HCT116 (cell line): ENCODE data around the gene UQCR11. TPM values are rescaled to one million over a fixed set of nuclear protein-coding genes. Genes with fewer than 3 reads are reported as not detected.

ENCODE experiments used
- ATAC-seq: fragments of 200-7000 bp; cut with Tn5 transposase; 2 replicates; pipeline ENCODE4 v1.9.1; 2020; ENCODE audit warnings: mild to moderate bottlenecking, moderate library complexity
- BruUV-seq: library from RNA; stranded (reverse); fragments of 400-500 nt; replicated peaks from 2 replicates; lab custom pipeline; 2021; lab: Mats Ljungman, UMichigan
- CTCF ChIA-PET: fragments of 300-600 bp; sonication (Branson Sonifier 250); formaldehyde crosslinking; loops from one replicate; lab custom pipeline; 2021; ENCODE audit warnings: antibody characterized with exemption; lab: Charles Lee
- POLR2A ChIA-PET: fragments of 300-600, 350-600 bp; sonication (Branson Sonifier 250); formaldehyde crosslinking; loops from one replicate; lab custom pipeline; 2021; ENCODE audit warnings: antibody characterized with exemption; lab: Charles Lee
- RAD21 ChIA-PET, 2 experiments: fragments of 300-600 bp; sonication (Branson Sonifier 250); formaldehyde crosslinking; loops; one replicate each; lab custom pipeline; 2023; ENCODE audit warnings: low total read pairs in 2 of 2; ENCODE audit not compliant: uncharacterized antibody in 2 of 2, unreplicated experiment in 2 of 2, low non-redundant PET in 1 of 2; lab: Charles Lee
- DNase-seq: peaks from one replicate; pipeline ENCODE4 v3.0.0-alpha.2; 2010; ENCODE audit warnings: low read depth, low spot score
- H2AFZ ChIP-seq: fragments of 200-600 bp; shearing (Covaris generic), sonication (generic); 2 replicates; pipeline ENCODE4 v1.6.1; 2017; ENCODE audit warnings: low read depth, mixed run types, mixed read lengths, antibody characterized with exemption, low read length; ENCODE audit not compliant: poor library complexity, severe bottlenecking
- H3K27ac ChIP-seq: 2 replicates; pipeline ENCODE4 v1.5.1; 2012; ENCODE audit warnings: low read depth, low read length
- H3K27me3 ChIP-seq: fragments of 200-600 bp; sonication (generic); 2 replicates; pipeline ENCODE4 v1.6.1; 2016; ENCODE audit warnings: mixed run types, low read length, mixed read lengths; ENCODE audit not compliant: insufficient read depth
- H3K36me3 ChIP-seq, 2 experiments: fragments of 200-500 bp in 1 of 2; fragments of 200-600 bp in 1 of 2; sonication (Bioruptor generic) in 1 of 2; sonication (generic) in 1 of 2; 2 replicates each; pipeline versions ENCODE4 v1.5.1 to v1.6.1; 2014 to 2016; ENCODE audit warnings: low read length in 2 of 2, inconsistent platforms in 1 of 2, mixed read lengths in 1 of 2, mixed run types in 1 of 2; ENCODE audit not compliant: insufficient read depth in 2 of 2, control insufficient read depth in 1 of 2
- H3K4me1 ChIP-seq, 2 experiments: fragments of 200-600 bp in 1 of 2; sonication (generic) in 1 of 2; 2 replicates each; pipeline versions ENCODE4 v1.5.1 to v1.6.1; 2012 to 2017; ENCODE audit warnings: low read length in 2 of 2, inconsistent platforms in 1 of 2, mild to moderate bottlenecking in 1 of 2, mixed read lengths in 1 of 2, mixed run types in 1 of 2, moderate library complexity in 1 of 2; ENCODE audit not compliant: insufficient read depth in 2 of 2, control insufficient read depth in 1 of 2
- H3K4me2 ChIP-seq: fragments of 200-600 bp; sonication (generic); 2 replicates; pipeline ENCODE4 v1.6.1; 2017; ENCODE audit warnings: mixed run types, low read length, mixed read lengths
- H3K4me3 ChIP-seq, 2 experiments: fragments of 200-600 bp in 1 of 2; sonication (generic) in 1 of 2; replicated peaks in 1 of 2; 2 replicates each; pipeline ENCODE4 v1.5.1; 2011 to 2016; ENCODE audit warnings: low read length in 2 of 2, control low read depth in 1 of 2, low read depth in 1 of 2, mild to moderate bottlenecking in 1 of 2, mixed read lengths in 1 of 2, mixed run types in 1 of 2
- H3K79me2 ChIP-seq: fragments of 200-600 bp; sonication (generic); 2 replicates; pipeline ENCODE4 v1.6.1; 2017; ENCODE audit warnings: mild to moderate bottlenecking, mixed run types, low read length, moderate library complexity, mixed read lengths; ENCODE audit not compliant: insufficient read depth
- H3K9ac ChIP-seq: fragments of 200-600 bp; sonication (generic); 2 replicates; pipeline ENCODE4 v1.6.1; 2016; ENCODE audit warnings: low read length, mixed read lengths
- H3K9me2 ChIP-seq: fragments of 200-600 bp; sonication (generic), shearing (Covaris generic); 2 replicates; pipeline ENCODE4 v1.6.1; 2017; ENCODE audit warnings: mixed run types, mild to moderate bottlenecking, moderate library complexity; ENCODE audit not compliant: insufficient read depth
- H3K9me3 ChIP-seq, 2 experiments: fragments of 200-500 bp in 1 of 2; fragments of 200-600 bp in 1 of 2; sonication (Bioruptor generic) in 1 of 2; sonication (generic) in 1 of 2; 2 replicates each; pipeline ENCODE4 v1.6.1; 2014 to 2017; ENCODE audit warnings: low read length in 2 of 2, mixed read lengths in 2 of 2, inconsistent platforms in 1 of 2, low read depth in 1 of 2, mild to moderate bottlenecking in 1 of 2, mixed run types in 1 of 2, moderate library complexity in 1 of 2; ENCODE audit not compliant: control insufficient read depth in 1 of 2, insufficient read depth in 1 of 2
- H4K20me1 ChIP-seq: fragments of 200-600 bp; sonication (generic), shearing (Covaris generic); 2 replicates; pipeline ENCODE4 v1.6.1; 2017; ENCODE audit warnings: mixed run types, mild to moderate bottlenecking, moderate library complexity; ENCODE audit not compliant: insufficient read depth
- CBX3 ChIP-seq: IDR thresholded peaks from 2 replicates; pipeline ENCODE4 v1.6.1; 2012; ENCODE audit warnings: low read depth
- EZH2phosphoT487 ChIP-seq: fragments of 200-600 bp; IDR thresholded peaks from 2 replicates; pipeline ENCODE4 v1.6.1; 2018; ENCODE audit warnings: antibody characterized with exemption, borderline replicate concordance
- TCF7L2 ChIP-seq: IDR thresholded peaks from 2 replicates; pipeline ENCODE4 v1.7.0; 2011; ENCODE audit warnings: borderline replicate concordance, inconsistent platforms; ENCODE audit not compliant: insufficient read depth, insufficient read length; ENCODE audit errors: extremely low read depth
- ZFX ChIP-seq: fragments of 450-650 bp; IDR thresholded peaks from 2 replicates; pipeline ENCODE4 v1.6.1; 2017
- intact Hi-C: fragments of 100-400 bp; cut with micrococcal nuclease; formaldehyde crosslinking; loops from 2 replicates; pipeline ENCODE4 v1.10.0; 2022
- total RNA-seq: library from RNA; stranded (reverse); gene quantifications from one replicate; pipeline ENCODE4 v1.2.1, GENCODE V29; 2021; ENCODE audit not compliant: unreplicated experiment
- TF ChIP-seq, protein P1 (sequence below), 3 experiments: fragments of 200-600 bp in 1 of 3; sonication (generic) in 1 of 3; IDR thresholded peaks in 2 of 3; conservative IDR thresholded peaks in 1 of 3; 2 replicates each; pipeline ENCODE4 v1.5.1; 2012 to 2017; ENCODE audit warnings: low read depth in 2 of 3, low read length in 2 of 3, antibody characterized with exemption in 1 of 3, borderline replicate concordance in 1 of 3, control low read depth in 1 of 3, mild to moderate bottlenecking in 1 of 3, mixed read lengths in 1 of 3, mixed run types in 1 of 3, moderate library complexity in 1 of 3; ENCODE audit not compliant: insufficient read depth in 1 of 3
- TF ChIP-seq, protein P2 (sequence below): IDR thresholded peaks from 2 replicates; pipeline ENCODE4 v1.6.1; 2011; ENCODE audit warnings: mild to moderate bottlenecking, low read length, moderate library complexity; ENCODE audit not compliant: insufficient replicate concordance; ENCODE audit errors: extremely low read depth
- TF ChIP-seq, protein P3 (sequence below): IDR thresholded peaks from 2 replicates; pipeline ENCODE4 v1.6.1; 2012

Gene UQCR11
- total RNA-seq, 1 experiment from 2014 or later = 303 TPM

DNA sequence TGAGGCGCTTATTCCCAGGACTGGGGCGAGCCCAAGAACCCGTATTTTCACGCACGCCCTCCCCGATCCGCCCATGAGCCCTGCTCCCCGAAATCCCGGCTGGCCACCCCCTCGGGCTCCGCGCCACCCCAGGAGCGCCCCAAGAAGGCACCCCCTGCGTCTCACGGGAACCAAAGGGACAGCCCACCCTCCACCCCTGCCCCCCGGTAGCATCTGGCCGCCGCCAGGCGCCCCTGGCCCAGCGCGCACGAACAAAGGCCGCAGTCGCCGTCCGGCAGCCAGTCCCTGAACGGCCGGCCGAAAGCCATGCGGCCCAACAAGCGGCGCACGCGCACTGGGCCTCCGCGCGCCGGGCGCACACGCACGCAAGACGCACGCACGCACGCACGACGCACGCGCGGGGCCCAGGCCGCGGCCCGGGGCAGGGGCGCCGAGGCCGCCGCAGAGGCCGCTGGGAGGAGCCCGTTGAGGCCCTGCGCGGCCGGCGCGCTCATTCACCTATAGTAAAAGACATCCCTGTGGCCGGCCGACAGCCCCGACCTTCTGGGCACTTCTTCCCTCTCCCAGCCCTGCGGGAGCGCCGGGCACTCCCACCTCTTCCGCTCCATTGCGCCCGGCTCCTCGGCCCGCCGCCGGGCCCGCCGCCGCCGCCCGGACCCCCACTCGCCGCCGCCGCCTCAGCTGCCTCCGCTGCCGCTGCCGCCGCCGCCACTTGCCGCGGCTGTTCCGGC lies 13.1 kb downstream of the UQCR11 start (continued):
- TF ChIP-seq, protein P1, sequence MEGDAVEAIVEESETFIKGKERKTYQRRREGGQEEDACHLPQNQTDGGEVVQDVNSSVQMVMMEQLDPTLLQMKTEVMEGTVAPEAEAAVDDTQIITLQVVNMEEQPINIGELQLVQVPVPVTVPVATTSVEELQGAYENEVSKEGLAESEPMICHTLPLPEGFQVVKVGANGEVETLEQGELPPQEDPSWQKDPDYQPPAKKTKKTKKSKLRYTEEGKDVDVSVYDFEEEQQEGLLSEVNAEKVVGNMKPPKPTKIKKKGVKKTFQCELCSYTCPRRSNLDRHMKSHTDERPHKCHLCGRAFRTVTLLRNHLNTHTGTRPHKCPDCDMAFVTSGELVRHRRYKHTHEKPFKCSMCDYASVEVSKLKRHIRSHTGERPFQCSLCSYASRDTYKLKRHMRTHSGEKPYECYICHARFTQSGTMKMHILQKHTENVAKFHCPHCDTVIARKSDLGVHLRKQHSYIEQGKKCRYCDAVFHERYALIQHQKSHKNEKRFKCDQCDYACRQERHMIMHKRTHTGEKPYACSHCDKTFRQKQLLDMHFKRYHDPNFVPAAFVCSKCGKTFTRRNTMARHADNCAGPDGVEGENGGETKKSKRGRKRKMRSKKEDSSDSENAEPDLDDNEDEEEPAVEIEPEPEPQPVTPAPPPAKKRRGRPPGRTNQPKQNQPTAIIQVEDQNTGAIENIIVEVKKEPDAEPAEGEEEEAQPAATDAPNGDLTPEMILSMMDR (IDR thresholded peaks at IDR 0.05 in 2 of 3, conservative IDR thresholded peaks at IDR 0.05 in 1 of 3; ENCODE audit: borderline replicate concordance in 1 of 3, insufficient read depth in 1 of 3, low read depth in 2 of 3, low read length in 2 of 3) = no peak

DNA sequence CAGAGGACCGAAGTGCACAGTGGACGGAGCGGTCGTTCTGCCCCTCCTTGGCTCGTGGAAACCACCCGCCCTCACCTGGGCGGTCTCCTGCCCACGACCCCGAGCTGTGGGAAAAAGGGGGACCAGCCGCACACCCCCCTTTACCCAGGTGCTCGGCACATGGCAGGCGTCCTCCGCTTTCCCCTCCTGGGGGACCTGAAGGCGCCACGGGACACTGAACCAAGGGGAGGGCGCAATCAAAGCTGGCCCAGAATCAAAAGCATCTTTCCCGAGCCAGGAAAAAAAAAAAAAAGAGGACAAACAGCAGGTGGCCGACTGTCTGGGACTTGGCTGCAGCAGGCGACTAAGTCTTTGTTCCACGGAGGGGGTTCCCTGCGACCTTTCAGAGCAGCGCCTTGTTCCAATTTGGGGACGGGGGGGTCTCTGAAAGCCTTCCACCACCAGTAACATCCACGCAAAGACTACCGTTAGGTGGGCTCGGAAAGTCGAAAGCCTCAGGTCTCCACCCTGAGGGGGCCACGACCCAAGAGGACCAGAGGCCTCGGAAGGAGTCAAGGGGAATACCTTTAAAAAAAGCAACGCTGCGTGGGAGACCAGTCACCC lies 13.7 kb downstream of the UQCR11 start:
- RAD21 ChIA-PET = no interaction called here
- no peaks in the 10 kb centered on the region for H3K9me3 ChIP-seq
- peaks cover 50% of the 10 kb centered on the region for H3K79me2 ChIP-seq
- peak overlapping the region; percentile 100 for H3K27ac ChIP-seq
- peak overlapping the region; percentile 90 for H3K4me2 ChIP-seq
- POLR2A ChIA-PET = interaction anchor here (1.2 kb wide), 1 partner anchor 14 kb away, joined by 3 read pairs; no protein-coding TSS in a partner anchor
- no peaks in the 10 kb centered on the region for H3K9me2 ChIP-seq
- DNase-seq = no peak
- no peak for TF ChIP-seq TCF7L2
- TF ChIP-seq, protein P1 (IDR thresholded peaks at IDR 0.05 in 2 of 3, conservative IDR thresholded peaks at IDR 0.05 in 1 of 3; ENCODE audit: borderline replicate concordance in 1 of 3, insufficient read depth in 1 of 3, low read depth in 2 of 3, low read length in 2 of 3) = no peak
- no peak for TF ChIP-seq EZH2phosphoT487
- no peak for TF ChIP-seq CBX3
- no peak for TF ChIP-seq ZFX
- TF ChIP-seq, protein P2, sequence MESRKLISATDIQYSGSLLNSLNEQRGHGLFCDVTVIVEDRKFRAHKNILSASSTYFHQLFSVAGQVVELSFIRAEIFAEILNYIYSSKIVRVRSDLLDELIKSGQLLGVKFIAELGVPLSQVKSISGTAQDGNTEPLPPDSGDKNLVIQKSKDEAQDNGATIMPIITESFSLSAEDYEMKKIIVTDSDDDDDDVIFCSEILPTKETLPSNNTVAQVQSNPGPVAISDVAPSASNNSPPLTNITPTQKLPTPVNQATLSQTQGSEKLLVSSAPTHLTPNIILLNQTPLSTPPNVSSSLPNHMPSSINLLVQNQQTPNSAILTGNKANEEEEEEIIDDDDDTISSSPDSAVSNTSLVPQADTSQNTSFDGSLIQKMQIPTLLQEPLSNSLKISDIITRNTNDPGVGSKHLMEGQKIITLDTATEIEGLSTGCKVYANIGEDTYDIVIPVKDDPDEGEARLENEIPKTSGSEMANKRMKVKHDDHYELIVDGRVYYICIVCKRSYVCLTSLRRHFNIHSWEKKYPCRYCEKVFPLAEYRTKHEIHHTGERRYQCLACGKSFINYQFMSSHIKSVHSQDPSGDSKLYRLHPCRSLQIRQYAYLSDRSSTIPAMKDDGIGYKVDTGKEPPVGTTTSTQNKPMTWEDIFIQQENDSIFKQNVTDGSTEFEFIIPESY = no peak
- TF ChIP-seq, protein P3, sequence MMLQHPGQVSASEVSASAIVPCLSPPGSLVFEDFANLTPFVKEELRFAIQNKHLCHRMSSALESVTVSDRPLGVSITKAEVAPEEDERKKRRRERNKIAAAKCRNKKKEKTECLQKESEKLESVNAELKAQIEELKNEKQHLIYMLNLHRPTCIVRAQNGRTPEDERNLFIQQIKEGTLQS = no peak
- TF ChIP-seq, all 23 proteins: peak for 0
- peak overlapping the region; percentile 98 for H3K9ac ChIP-seq
- peak overlapping the region; percentile 87 to 96 for H3K4me3 ChIP-seq
- H4K20me1 ChIP-seq = no peaks in the 10 kb centered on the region
- intact Hi-C loops = no loop called here
- 0 out of 2 replicates have a peak, but pooled peaks have one; percentile 0 for ATAC-seq
- CTCF ChIA-PET = interaction anchor here (1.4 kb wide), 1 partner anchor 45 kb away, joined by 5 read pairs; no protein-coding TSS in a partner anchor
- H3K27me3 ChIP-seq = no peaks in the 10 kb centered on the region
- no peak overlapping the region for H2AFZ ChIP-seq
- H3K4me1 ChIP-seq = peaks cover 29 to 56% of the 10 kb centered on the region in 2 experiments
- H3K36me3 ChIP-seq = 0 out of 4 replicates have a peak, but pooled peaks cover 0 to 5% of the 10 kb centered on the region in 2 experiments
- TSS peak; percentile 80 for BruUV-seq
